OCI-LY3 (cell line): ENCODE results near the gene SLC25A21.

Experiments
- EZH2phosphoT487 ChIP-seq: fragments of 200-600 bp; shearing (Covaris generic); IDR thresholded peaks from 2 replicates; pipeline ENCODE4 v1.6.1; 2018; ENCODE audit warnings: antibody characterized with exemption, mixed run types, low read depth
- TF ChIP-seq, protein P1 (sequence below): fragments of 200-600, 300-600 bp; sonication (generic); IDR thresholded peaks from 2 replicates; pipeline ENCODE4 v1.5.1; 2014; ENCODE audit warnings: antibody characterized with exemption, low read length, low read depth

- TF ChIP-seq, protein P1, sequence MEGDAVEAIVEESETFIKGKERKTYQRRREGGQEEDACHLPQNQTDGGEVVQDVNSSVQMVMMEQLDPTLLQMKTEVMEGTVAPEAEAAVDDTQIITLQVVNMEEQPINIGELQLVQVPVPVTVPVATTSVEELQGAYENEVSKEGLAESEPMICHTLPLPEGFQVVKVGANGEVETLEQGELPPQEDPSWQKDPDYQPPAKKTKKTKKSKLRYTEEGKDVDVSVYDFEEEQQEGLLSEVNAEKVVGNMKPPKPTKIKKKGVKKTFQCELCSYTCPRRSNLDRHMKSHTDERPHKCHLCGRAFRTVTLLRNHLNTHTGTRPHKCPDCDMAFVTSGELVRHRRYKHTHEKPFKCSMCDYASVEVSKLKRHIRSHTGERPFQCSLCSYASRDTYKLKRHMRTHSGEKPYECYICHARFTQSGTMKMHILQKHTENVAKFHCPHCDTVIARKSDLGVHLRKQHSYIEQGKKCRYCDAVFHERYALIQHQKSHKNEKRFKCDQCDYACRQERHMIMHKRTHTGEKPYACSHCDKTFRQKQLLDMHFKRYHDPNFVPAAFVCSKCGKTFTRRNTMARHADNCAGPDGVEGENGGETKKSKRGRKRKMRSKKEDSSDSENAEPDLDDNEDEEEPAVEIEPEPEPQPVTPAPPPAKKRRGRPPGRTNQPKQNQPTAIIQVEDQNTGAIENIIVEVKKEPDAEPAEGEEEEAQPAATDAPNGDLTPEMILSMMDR, result no peak
- no peak for TF ChIP-seq EZH2phosphoT487
Measured at GRCh38 chr14:36947362-36947761, 225.0 kb downstream of the SLC25A21 start.
